H9 (cell line): ENCODE results near the gene ZFAND5. TPM values are rescaled to one million over a fixed set of nuclear protein-coding genes. Genes with fewer than 3 reads are reported as not detected.
A peak's percentile ranks its signal among the peaks of the same experiment; 100 is the strongest.

ENCODE experiments used
- DNase-seq: peaks from one replicate; pipeline ENCODE4 v3.0.0-alpha.2; 2017
- H2AFZ ChIP-seq: one replicate; pipeline ENCODE4 v1.6.1; 2013; ENCODE audit warnings: mild to moderate bottlenecking, low read length, control low read depth, moderate library complexity
- H2AK5ac ChIP-seq: 2 replicates; pipeline ENCODE4 v1.6.1; 2013; ENCODE audit warnings: low read length, control low read depth, mixed read lengths; ENCODE audit not compliant: insufficient read length
- H2BK120ac ChIP-seq: one replicate; pipeline ENCODE4 v1.6.1; 2013; ENCODE audit warnings: low read depth, mild to moderate bottlenecking, low read length, control low read depth, inconsistent platforms; ENCODE audit not compliant: poor library complexity, severe bottlenecking
- H2BK12ac ChIP-seq: 2 replicates; pipeline ENCODE4 v1.6.1; 2013; ENCODE audit warnings: low read length, control low read depth, mixed read lengths, low read depth; ENCODE audit not compliant: insufficient read length
- H2BK15ac ChIP-seq: 2 replicates; pipeline ENCODE4 v1.6.1; 2013; ENCODE audit warnings: low read depth, low read length, control low read depth
- H2BK20ac ChIP-seq: one replicate; pipeline ENCODE4 v1.6.1; 2013; ENCODE audit warnings: low read depth, mild to moderate bottlenecking, low read length, control low read depth, inconsistent platforms; ENCODE audit not compliant: poor library complexity, severe bottlenecking
- H2BK5ac ChIP-seq: 2 replicates; pipeline ENCODE4 v1.6.1; 2013; ENCODE audit warnings: low read length, control low read depth, mixed read lengths; ENCODE audit not compliant: insufficient read length
- H3K14ac ChIP-seq: 2 replicates; pipeline ENCODE4 v1.6.1; 2013; ENCODE audit warnings: low read length, control low read depth; ENCODE audit not compliant: insufficient read depth
- H3K18ac ChIP-seq: 2 replicates; pipeline ENCODE4 v1.6.1; 2013; ENCODE audit warnings: low read depth, mild to moderate bottlenecking, mixed read lengths, low read length, control low read depth; ENCODE audit not compliant: insufficient read length
- H3K23ac ChIP-seq: 2 replicates; pipeline ENCODE4 v1.6.1; 2013; ENCODE audit warnings: low read length, control low read depth, mixed read lengths, low read depth; ENCODE audit not compliant: insufficient read length
- H3K23me2 ChIP-seq: 2 replicates; pipeline ENCODE4 v1.6.1; 2013; ENCODE audit warnings: low read depth, mild to moderate bottlenecking, mixed read lengths, low read length, control low read depth; ENCODE audit not compliant: insufficient read length, poor library complexity, severe bottlenecking
- H3K27ac ChIP-seq: 2 replicates; pipeline ENCODE4 v1.5.1; 2013; ENCODE audit warnings: low read length, control low read depth, mixed read lengths, low read depth; ENCODE audit not compliant: insufficient read length
- H3K27me3 ChIP-seq: 2 replicates; pipeline ENCODE4 v1.6.1; 2013; ENCODE audit warnings: low read length, control low read depth, inconsistent platforms; ENCODE audit not compliant: insufficient read depth
- H3K4ac ChIP-seq: 2 replicates; pipeline ENCODE4 v1.6.1; 2013; ENCODE audit warnings: low read depth, mild to moderate bottlenecking, control low read depth, inconsistent platforms, low read length, moderate library complexity
- H3K4me1 ChIP-seq: 2 replicates; pipeline ENCODE4 v1.6.1; 2013; ENCODE audit warnings: low read length, control low read depth, inconsistent platforms; ENCODE audit not compliant: insufficient read depth
- H3K4me2 ChIP-seq: 2 replicates; pipeline ENCODE4 v1.6.1; 2013; ENCODE audit warnings: low read length, control low read depth, mixed read lengths; ENCODE audit not compliant: insufficient read length, insufficient read depth
- H3K56ac ChIP-seq: 2 replicates; pipeline ENCODE4 v1.6.1; 2013; ENCODE audit warnings: low read depth, mild to moderate bottlenecking, mixed read lengths, low read length, control low read depth; ENCODE audit not compliant: insufficient read length
- H3K79me1 ChIP-seq: 2 replicates; pipeline ENCODE4 v1.6.1; 2013; ENCODE audit warnings: low read depth, mild to moderate bottlenecking, moderate library complexity, low read length, control low read depth, inconsistent platforms; ENCODE audit not compliant: insufficient read depth, poor library complexity, severe bottlenecking
- H3K79me2 ChIP-seq: 2 replicates; pipeline ENCODE4 v1.6.1; 2013; ENCODE audit warnings: low read length, control low read depth, inconsistent platforms; ENCODE audit not compliant: insufficient read depth
- H3K9ac ChIP-seq: 2 replicates; pipeline ENCODE4 v1.6.1; 2013; ENCODE audit warnings: low read length, control low read depth, mixed read lengths; ENCODE audit not compliant: insufficient read length; ENCODE audit errors: extremely low read depth
- H3K9me3 ChIP-seq: one replicate; pipeline ENCODE4 v1.6.1; 2013; ENCODE audit warnings: low read depth, low read length, inconsistent platforms; ENCODE audit not compliant: control insufficient read depth
- H3T11ph ChIP-seq: one replicate; pipeline ENCODE4 v1.6.1; 2013; ENCODE audit warnings: mild to moderate bottlenecking, low read length, control low read depth, inconsistent platforms
- H4K20me1 ChIP-seq: one replicate; pipeline ENCODE4 v1.6.1; 2013; ENCODE audit not compliant: control insufficient read depth, insufficient read length, insufficient read depth
- H4K5ac ChIP-seq: 2 replicates; pipeline ENCODE4 v1.6.1; 2013; ENCODE audit warnings: low read depth, mild to moderate bottlenecking, mixed read lengths, low read length, control low read depth; ENCODE audit not compliant: insufficient read length
- H4K8ac ChIP-seq: replicated peaks from 2 replicates; pipeline ENCODE4 v1.6.1; 2013; ENCODE audit warnings: low read length, control low read depth, mixed read lengths, low read depth; ENCODE audit not compliant: insufficient read length
- H4K91ac ChIP-seq: 2 replicates; pipeline ENCODE4 v1.6.1; 2013; ENCODE audit warnings: low read depth, mild to moderate bottlenecking, moderate library complexity, mixed read lengths, low read length, control low read depth; ENCODE audit not compliant: insufficient read length
- H3K27ac Mint-ChIP-seq, 3 experiments: 2 replicates in 2 of 3; 3 replicates in 1 of 3; pipeline ENCODE4 v1.8.0; 2020 to 2021; ENCODE audit warnings: mixed read lengths in 3 of 3, mild to moderate bottlenecking in 1 of 3, moderate library complexity in 1 of 3
- H3K27me3 Mint-ChIP-seq: 2 replicates; pipeline ENCODE4 v1.8.0; 2021; ENCODE audit warnings: low read depth, mild to moderate bottlenecking, moderate library complexity, mixed read lengths
- H3K36me3 Mint-ChIP-seq, 3 experiments: 2 replicates in 2 of 3; 3 replicates in 1 of 3; pipeline ENCODE4 v1.8.0; 2020 to 2021; ENCODE audit warnings: low read depth in 3 of 3, mixed read lengths in 3 of 3; ENCODE audit not compliant: insufficient read depth in 1 of 3
- H3K4me1 Mint-ChIP-seq, 2 experiments: 2 replicates each; pipeline ENCODE4 v1.8.0; 2020; ENCODE audit warnings: mixed read lengths in 2 of 2
- H3K4me3 Mint-ChIP-seq, 2 experiments: 2 replicates in 1 of 2; 3 replicates in 1 of 2; pipeline ENCODE4 v1.8.0; 2020 to 2021; ENCODE audit warnings: mild to moderate bottlenecking in 2 of 2, mixed read lengths in 2 of 2, moderate library complexity in 1 of 2
- H3K9me3 Mint-ChIP-seq, 2 experiments: 2 replicates in 1 of 2; 3 replicates in 1 of 2; pipeline ENCODE4 v1.8.0; 2020; ENCODE audit warnings: mild to moderate bottlenecking in 2 of 2, mixed read lengths in 2 of 2, moderate library complexity in 1 of 2
- CTCF ChIP-seq: fragments of 200-600 bp; sonication (generic); conservative IDR thresholded peaks from 3 replicates; pipeline ENCODE4 v1.8.0; 2021; ENCODE audit warnings: antibody characterized with exemption, mild to moderate bottlenecking
- whole genome bisulfite sequencing: extraction: QIAGEN DNeasy Blood & Tissue Kit; methylation state at CpG from one replicate; pipeline ENCODE4 v1.1.7; 2013; ENCODE audit warnings: missing lambda C conversion rate, low lambda C conversion rate, mixed read lengths; ENCODE audit not compliant: insufficient read length; ENCODE audit errors: extremely low coverage; 5-methylcytosine and 5-hydroxymethylcytosine counted together
- total RNA-seq: library from RNA; stranded (reverse); gene quantifications from 2 replicates; pipeline ENCODE4 v1.2.1, GENCODE V29; 2021

ZFAND5 gene
- total RNA-seq, 1 experiment from 2014 or later = 304 TPM

DNA sequence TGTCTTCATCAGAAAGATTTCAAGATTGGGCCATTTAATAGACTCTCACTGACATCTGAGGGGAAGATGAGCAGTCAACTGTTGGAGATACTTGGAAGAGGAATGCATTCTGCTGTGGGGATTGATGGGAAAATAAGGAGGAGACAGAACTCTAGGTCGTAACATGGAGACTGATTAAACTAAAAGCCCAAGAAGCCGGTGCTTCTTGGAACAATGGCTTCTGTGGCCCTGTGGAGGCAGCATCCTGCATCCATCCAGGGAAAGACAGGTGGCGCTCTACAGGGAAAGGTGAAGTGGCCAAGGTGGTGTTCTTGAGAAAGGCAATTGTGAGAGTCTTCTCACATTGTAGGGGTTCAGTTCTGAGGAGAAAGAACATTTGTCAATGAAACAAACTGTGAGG is 31.3 kb downstream of the ZFAND5 start:
- Histone ChIP-seq H4K20me1 (no peaks in the 10 kb centered on the region), H3K9ac (no peak overlapping the region), H2BK120ac (no peak overlapping the region), H3K4me2 (no peak overlapping the region), H2AK5ac (no peak overlapping the region), H4K91ac (no peak overlapping the region), H3K9me3 (no peaks in the 10 kb centered on the region), H3K56ac (no peak overlapping the region), H3K4ac (no peak overlapping the region), H3T11ph (no peak overlapping the region), H3K23ac (no peak overlapping the region), H3K14ac (no peak overlapping the region), H3K23me2 (no peaks in the 10 kb centered on the region), H4K8ac (no peak overlapping the region), H2BK20ac (no peak overlapping the region), H3K18ac (no peak overlapping the region), H3K4me1 (no peaks in the 10 kb centered on the region), H3K79me1 (no peaks in the 10 kb centered on the region), H2BK12ac (no peak overlapping the region), H2AFZ (peak overlapping the region; percentile 53), H3K27me3 (no peaks in the 10 kb centered on the region), H2BK5ac (no peak overlapping the region), H3K79me2 (no peaks in the 10 kb centered on the region), H4K5ac (no peak overlapping the region), H3K27ac (no peak overlapping the region), H2BK15ac (no peak overlapping the region)
- Mint-ChIP-seq H3K27me3 (no peaks in the 10 kb centered on the region; the same call in 1 of the 2 replicates), H3K4me3 (no peak overlapping the region), H3K27ac (no peak overlapping the region; a peak in 1 of 7 replicates), H3K4me1 (peaks cover 3 to 4% of the 10 kb centered on the region in 2 experiments), H3K36me3 (no peaks in the 10 kb centered on the region), H3K9me3 (no peaks in the 10 kb centered on the region)
- no CpG with 5 or more reads among the region's 3 CpGs for WGBS
- peak; percentile 74 for DNase-seq
- peak; percentile 79 for TF ChIP-seq CTCF
